A673 (cell line): Measurements from ENCODE around the gene TNFRSF6B.

Experiments
- EZH2 ChIP-seq: fragments of 200-600 bp; sonication (generic); IDR thresholded peaks from 2 replicates; pipeline ENCODE4 v1.6.1; 2017; ENCODE audit warnings: borderline replicate concordance, low read depth, mild to moderate bottlenecking, mixed read lengths, antibody characterized with exemption, low read length; ENCODE audit not compliant: poor library complexity, severe bottlenecking
- TF ChIP-seq, protein P1 (sequence below): fragments of 300-800, 200-600 bp; sonication (generic); conservative IDR thresholded peaks from 2 replicates; pipeline ENCODE4 v1.5.1; 2017; ENCODE audit warnings: low read depth, mild to moderate bottlenecking, antibody characterized with exemption, low read length, moderate library complexity, mixed read lengths

DNA sequence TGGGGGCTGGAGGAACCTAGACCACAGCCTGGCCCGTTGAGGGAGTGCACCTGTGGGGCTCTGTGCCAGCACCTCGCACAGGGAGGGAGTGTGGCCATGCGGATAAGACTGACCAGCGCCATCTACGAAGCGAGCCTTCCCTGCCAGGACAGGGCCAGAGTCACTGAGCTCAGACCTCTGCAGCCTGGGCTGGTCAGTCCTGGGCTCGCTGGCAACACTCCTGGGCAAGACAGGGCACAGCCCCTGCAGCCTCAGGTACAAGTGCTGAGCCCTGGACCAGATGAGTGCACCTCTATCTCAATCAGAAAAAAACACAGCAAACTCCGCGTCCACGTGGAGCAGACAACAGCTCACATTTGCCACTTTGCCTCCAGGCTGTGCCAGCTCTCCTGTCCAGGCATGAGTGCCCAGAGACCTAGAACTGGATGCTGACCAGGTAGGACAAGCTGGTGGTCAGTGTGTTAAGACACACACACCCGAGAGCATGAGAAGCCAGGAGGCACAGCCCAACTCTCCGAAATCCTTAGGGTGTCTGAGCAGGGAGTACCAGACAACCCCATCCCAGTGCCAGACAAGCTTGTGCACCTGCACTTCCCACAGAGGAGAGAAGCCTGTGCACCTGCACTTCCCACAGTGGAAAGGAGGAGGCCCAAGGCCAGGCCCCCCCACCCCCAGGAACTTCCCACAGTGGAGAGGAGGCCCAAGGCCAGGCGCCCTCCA lies 6.5 kb downstream of the TNFRSF6B start:
- TF ChIP-seq, protein P1, sequence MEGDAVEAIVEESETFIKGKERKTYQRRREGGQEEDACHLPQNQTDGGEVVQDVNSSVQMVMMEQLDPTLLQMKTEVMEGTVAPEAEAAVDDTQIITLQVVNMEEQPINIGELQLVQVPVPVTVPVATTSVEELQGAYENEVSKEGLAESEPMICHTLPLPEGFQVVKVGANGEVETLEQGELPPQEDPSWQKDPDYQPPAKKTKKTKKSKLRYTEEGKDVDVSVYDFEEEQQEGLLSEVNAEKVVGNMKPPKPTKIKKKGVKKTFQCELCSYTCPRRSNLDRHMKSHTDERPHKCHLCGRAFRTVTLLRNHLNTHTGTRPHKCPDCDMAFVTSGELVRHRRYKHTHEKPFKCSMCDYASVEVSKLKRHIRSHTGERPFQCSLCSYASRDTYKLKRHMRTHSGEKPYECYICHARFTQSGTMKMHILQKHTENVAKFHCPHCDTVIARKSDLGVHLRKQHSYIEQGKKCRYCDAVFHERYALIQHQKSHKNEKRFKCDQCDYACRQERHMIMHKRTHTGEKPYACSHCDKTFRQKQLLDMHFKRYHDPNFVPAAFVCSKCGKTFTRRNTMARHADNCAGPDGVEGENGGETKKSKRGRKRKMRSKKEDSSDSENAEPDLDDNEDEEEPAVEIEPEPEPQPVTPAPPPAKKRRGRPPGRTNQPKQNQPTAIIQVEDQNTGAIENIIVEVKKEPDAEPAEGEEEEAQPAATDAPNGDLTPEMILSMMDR: no peak
- no peak for TF ChIP-seq EZH2
